Muscle of back (tissue), 11 donors: ENCODE data around the gene SMC3. TPM values are rescaled to one million over a fixed set of nuclear protein-coding genes. Genes with fewer than 3 reads are reported as not detected.
"Not testable (repeated sequence)": the region's sequence is repeated elsewhere in the genome, so short reads cannot be mapped to it uniquely, and the experiment has no call there.

ENCODE experiments used
- DNase-seq, 3 donors: peaks; one replicate each; pipeline versions ENCODE4 v3.0.0 to v3.0.0-alpha.2; 2013
- polyA plus RNA-seq, 10 donors: library from polyadenylated mRNA; unstranded; fragments of 120-200 nt; gene quantifications; one replicate each; pipeline ENCODE4 v1.2.1, GENCODE V29; 2013; ENCODE audit not compliant: insufficient read length in 10 of 10

Gene SMC3
- polyA plus RNA-seq, 10 donors: 40.3 to 61.6 (median 46.4) TPM

GRCh38 chr10:110574420-110574819, 6.9 kb downstream of the SMC3 start:
- DNase-seq: no peak

- DNase-seq: peak in 1 of 3 donors; percentile 35
Measured at GRCh38 chr10:110576220-110576619, 8.7 kb downstream of the SMC3 start.

- DNase-seq: no peak
Measured at GRCh38 chr10:110577056-110577455, 9.6 kb downstream of the SMC3 start.

GRCh38 chr10:110584006-110584405, 16.5 kb downstream of the SMC3 start:
- DNase-seq: no peak

DNA sequence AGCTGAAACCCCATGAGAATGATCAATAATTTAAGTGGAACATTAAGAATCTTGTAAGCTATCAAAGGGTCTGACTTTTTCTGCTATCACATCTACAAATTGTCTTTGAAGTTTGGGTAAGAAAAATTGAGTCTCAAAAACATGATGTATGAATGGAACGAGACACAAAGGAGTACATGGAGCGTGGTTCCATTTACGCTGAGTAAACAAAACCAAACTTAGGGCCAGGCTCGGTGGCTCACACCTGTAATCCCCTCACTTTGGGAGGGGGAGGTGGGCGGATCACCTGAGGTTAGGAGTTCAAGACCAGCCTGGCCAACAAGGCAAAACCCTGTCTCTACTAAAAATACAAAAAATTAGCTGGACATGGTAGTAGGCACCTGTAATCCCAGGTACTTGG, 24.3 kb downstream of the SMC3 start:
- DNase-seq: no peak

DNA sequence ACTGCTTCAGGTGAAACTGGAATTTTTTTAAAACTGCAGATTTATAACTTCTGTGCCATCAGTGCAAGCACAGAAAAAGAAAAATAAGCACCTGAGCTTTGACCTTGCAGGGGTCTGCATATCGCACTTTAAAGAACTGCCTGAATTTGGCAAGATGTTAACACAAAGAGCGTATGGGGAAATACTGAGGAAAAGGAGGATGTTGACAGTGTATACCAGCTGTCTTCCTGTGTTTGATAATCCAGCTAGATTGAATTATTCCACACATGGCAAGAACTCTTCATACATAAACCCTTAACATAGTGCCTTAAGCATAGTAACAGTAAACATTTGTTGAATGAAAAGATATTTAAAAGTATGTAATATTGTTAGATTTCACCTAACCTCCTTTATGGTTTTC, 30.0 kb downstream of the SMC3 start:
- DNase-seq: no peak

- peak; percentile 30 to 47 (median 37) for DNase-seq
Measured at GRCh38 chr10:110600487-110601101, 33.1 kb downstream of the SMC3 start.

- no peak for DNase-seq
Measured at GRCh38 chr10:110601581-110601980, 34.1 kb downstream of the SMC3 start.

DNA sequence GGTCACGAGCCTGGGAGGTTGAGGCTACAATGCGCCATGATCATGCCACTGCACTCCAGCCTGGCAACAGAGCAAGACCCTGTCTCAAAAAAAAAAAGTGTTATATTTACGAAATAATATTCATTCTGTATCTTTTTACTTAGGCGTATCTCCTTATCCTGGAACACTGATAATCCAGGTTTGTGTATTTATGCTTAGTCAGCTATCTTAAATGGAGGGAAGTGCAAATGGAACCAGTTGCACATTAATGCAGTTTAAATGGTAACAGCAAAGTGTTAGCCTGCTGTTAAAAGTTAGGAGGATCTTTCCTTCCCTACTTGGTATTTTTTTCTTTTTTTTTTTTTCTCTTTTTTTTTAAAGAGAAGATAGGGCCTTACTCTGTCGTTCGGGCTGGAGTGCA, 40.6 kb downstream of the SMC3 start:
- no peak for DNase-seq

DNA sequence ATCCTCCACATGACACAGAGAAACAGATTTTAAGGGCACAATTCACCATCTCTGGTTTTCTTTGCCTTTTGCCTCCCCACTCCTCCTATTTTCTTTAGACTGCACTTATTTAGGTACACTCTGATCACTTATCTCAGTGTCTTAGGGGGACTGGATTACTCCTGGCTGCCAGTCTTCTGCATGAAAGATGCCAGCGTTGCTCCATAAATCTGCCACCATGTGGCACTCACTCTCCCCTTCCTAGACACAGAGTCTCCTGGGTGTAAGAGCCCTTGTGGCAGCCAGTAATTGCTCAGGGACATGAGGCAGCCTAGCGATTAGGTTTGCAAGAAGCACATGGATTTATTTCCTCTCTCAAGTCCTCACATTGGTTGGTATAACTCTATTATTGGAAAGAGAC, 42.1 kb downstream of the SMC3 start:
- DNase-seq: no peak

DNA sequence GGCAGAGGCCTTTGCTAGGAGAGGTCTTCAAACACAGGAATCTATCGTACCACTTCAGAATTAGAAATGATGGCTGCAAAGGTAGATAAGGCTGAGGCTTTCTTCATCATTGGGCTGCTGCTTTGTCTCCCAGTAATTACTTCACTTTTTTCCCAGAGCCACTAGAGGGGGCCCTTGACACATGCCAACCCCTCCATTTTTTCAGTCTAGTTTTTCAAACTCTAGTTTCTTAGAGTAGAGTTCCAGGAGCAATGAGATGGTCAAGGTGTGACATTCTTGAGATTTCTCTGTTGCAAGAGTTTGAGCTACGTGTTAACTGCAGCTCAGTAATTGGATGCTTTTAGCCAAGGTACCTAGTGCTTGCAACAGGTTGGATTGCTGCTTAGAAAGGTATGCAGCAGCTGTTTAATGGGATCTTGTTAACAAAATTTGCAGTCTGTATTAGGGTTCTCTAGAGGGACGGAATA, 42.8 kb downstream of the SMC3 start:
- peak; percentile 47 to 77 (median 59) for DNase-seq

DNA sequence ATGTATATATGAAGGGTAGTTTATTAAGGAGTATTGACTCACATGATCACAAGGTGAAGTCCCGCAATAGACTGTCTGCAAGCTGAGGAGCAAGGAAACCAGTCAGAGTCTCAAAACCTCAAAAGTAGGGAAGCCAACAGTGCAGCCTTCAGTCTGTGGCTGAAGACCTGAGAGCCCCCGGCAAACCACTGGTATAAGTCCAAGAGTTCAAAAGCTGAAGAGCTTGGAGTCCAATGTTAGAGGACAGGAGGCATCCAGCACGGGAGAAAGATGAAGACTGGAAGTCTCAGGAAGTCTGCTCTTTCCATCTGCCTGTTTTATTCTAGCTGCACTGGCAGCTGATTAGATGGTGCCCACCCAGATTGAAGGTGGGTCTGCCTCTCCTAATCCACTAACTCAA, 43.3 kb downstream of the SMC3 start:
- DNase-seq: not testable (repeated sequence)

DNA sequence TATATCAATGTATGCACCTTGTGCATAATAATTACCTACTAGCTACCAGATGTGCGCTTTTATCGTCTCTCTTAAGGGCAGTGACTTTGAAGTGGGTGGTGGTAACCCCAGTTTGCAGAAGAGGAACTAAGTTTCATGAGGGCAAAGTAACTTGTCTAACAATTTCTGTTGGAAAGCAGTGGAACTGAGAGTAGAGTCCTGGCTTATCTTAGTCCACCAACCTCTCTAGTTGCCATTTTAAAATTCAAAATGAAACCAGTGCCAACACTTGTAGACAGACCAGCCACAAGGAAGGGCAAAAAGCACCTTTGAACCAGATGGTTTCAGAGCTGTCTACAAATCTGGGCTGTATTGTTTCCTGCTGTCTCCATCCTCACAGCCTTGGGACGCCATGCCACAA, 44.6 kb downstream of the SMC3 start:
- DNase-seq: no peak

GRCh38 chr10:110612629-110613028, 45.1 kb downstream of the SMC3 start:
- no peak for DNase-seq

DNA sequence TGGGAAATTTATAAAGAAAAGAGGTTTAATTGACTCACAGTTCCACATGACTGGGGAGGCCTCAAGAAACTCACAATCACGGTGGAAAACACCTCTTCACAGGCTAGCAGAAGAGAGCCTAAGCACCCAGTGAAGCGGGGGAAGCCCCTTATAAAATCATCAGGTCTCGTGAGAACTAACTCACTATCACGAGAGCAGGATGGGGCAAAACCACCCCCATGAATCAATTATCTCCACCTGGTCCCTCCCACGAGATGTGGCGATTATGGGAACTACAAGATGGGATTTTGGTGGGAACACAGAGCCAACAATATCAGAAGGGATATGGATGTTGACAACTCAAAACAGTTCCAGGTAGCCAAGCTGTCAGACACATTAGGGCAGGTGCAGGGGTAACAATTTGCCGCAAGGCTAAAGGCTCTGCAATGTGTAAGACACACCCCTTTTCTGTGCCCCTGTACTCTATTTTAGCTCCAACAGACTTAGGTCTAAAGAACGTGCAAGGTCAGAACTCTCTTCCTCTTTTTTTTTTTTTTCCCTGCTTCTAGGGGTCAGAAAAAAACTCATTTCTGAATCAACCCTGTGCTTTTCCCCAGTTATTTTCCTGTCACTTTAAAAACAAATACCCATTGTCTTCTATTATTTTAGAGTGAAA, 46.0 kb downstream of the SMC3 start:
- DNase-seq: no peak

DNA sequence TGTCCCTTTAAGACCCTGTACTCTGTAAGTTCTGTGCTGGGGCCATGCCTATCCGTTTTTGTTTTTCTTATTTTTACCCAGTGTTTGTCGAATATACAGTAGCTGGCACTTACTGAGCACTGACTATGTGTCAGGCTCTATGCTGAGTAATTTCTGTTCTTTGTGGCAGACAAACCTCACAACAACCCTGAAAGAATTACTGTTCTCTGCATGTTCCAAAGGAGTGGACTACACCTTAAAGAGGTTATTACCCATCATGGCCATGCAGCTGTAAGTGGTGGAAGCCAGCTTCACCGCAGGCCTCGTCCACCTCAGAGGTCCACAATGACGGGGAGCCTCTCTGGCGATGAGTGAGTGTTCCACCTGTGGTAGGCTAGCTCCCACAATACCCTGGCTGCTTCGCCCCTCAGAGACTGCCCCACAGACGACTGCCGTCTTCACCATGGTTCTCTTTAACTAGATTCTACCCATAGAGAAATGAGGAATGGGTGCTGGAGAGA, 46.6 kb downstream of the SMC3 start:
- DNase-seq: no peak

DNA sequence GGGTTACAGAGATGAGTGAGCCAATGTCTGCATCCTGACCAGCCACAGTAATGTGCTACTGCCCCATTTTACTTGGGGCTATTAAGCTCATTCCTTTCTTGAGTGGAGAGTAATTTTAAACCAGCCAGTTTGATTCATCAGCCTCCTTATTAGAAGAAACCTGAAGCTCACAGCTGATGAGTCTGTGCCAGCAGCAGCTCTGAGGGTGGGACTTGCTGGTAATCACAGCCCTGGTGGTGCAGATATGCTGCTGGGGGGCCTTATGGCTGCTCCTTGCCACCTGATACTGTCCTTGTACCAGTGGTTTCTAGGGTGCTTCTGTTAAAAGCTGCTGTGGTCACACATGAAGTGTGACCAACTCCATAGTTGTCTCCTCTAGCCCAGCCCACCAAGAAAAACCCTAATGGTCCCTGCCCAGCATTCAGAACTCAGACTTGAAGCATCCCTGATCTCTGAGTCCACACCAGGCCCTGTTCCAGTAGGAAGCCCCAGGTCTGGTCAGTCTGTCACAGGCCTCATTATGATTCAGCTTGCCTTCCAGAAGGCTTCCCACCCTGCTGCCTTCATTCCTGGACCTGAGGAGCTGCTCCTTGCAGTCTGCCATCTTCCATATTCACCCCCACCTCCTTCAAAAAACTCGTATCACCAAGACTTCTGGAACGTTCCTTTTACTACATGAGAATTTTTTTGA, 47.7 kb downstream of the SMC3 start:
- DNase-seq: no peak

GRCh38 chr10:110616493-110617033, 49.1 kb downstream of the SMC3 start:
- no peak for DNase-seq

GRCh38 chr10:110617425-110618229, 50.1 kb downstream of the SMC3 start:
- DNase-seq: peak in 2 of 3 donors; percentile 36 to 48

GRCh38 chr10:110618230-110618610, 50.7 kb downstream of the SMC3 start:
- no peak for DNase-seq

DNA sequence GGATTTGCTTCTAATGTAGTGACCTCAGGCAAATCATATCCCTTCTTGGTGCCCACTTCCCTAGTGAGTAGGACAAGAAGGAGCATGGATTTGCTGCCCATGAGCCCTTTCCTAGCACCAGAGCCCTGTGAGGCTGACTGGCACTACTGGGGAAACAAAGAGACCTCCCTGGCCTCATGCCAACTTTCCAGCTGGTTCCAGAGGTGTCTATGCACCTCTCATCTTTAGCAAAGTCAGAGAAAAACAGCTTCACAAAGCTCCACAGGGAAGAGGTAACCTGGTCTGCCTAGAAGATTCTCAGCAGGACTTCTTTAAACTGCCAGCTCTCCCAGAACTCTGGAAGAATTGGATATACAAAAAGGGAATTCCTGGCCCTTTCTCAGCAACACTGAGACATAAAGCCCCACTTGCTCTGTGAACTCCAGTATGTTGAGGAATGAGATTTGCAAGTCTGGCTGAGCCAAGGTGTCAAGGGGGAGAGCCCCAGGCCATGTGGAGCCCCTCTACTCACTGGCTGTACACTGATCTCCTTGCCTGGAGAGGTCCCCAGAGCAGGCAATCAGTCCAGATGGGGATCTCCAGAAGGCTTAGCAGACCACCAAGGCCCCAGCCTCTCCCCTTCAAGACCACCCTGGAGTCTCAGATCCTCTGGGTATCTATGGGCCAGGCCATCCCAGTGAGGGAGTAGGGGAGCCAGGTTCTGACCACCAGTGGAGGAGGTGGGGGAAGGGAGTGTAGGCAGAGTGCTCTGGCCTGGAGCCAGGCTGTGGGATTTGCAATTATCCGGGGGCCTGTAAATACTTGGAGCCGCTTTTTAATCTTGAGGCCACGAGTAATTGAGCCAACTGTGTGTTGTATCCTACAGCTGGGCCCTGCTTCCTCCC, 52.3 kb downstream of the SMC3 start:
- peak in 1 of 3 donors; percentile 55 for DNase-seq
